Activated CD8-positive, alpha-beta T cell treated with anti-CD3 and anti-CD28 coated beads for 36 hours (primary cell): ENCODE data around the gene IL31. TPM values are rescaled to one million over a fixed set of nuclear protein-coding genes. Genes with fewer than 3 reads are reported as not detected.

Source experiments
- ATAC-seq: fragments of 200-7000 bp; cut with Tn5 transposase; one replicate; pipeline ENCODE4 v1.10.0; 2021; ENCODE audit warnings: mild to moderate bottlenecking, moderate library complexity
- CTCF ChIA-PET: fragments of 350-600 bp; sonication (Branson Sonifier 250); formaldehyde crosslinking; loops from one replicate; lab custom pipeline; 2021; ENCODE audit warnings: antibody characterized with exemption; lab: Charles Lee
- POLR2A ChIA-PET: fragments of 350-600 bp; sonication (Branson Sonifier 250); formaldehyde crosslinking; loops from one replicate; lab custom pipeline; 2021; ENCODE audit warnings: antibody characterized with exemption; lab: Charles Lee
- DNase-seq: peaks from one replicate; pipeline ENCODE4 v3.0.0-alpha.2; 2020
- H3K27ac Mint-ChIP-seq: one replicate; pipeline ENCODE4 v1.8.0; 2021; ENCODE audit warnings: mild to moderate bottlenecking, mixed read lengths
- H3K27me3 Mint-ChIP-seq: one replicate; pipeline ENCODE4 v1.8.0; 2021; ENCODE audit warnings: mixed read lengths
- H3K36me3 Mint-ChIP-seq: one replicate; pipeline ENCODE4 v1.8.0; 2021; ENCODE audit warnings: low read depth, mixed read lengths
- H3K4me1 Mint-ChIP-seq: one replicate; pipeline ENCODE4 v1.8.0; 2021; ENCODE audit warnings: low read depth, mixed read lengths
- H3K4me3 Mint-ChIP-seq: one replicate; pipeline ENCODE4 v1.8.0; 2021; ENCODE audit warnings: mild to moderate bottlenecking, moderate library complexity, mixed read lengths
- H3K9me3 Mint-ChIP-seq: one replicate; pipeline ENCODE4 v1.8.0; 2021; ENCODE audit warnings: mixed read lengths
- intact Hi-C: fragments of 100-400 bp; cut with micrococcal nuclease; formaldehyde crosslinking; loops from one replicate; pipeline ENCODE4 v1.10.0; 2022
- total RNA-seq, 2 experiments: library from RNA; stranded (reverse); gene quantifications; one replicate each; pipeline ENCODE4 v1.2.3, GENCODE V29; 2021
- TF ChIP-seq, protein P1 (sequence below): fragments of 200-600 bp; IDR thresholded peaks from one replicate; pipeline ENCODE4 v1.8.0; 2022; ENCODE audit warnings: antibody characterized with exemption, mild to moderate bottlenecking

Gene IL31
- total RNA-seq, 2 experiments from 2014 or later: not detected

DNA sequence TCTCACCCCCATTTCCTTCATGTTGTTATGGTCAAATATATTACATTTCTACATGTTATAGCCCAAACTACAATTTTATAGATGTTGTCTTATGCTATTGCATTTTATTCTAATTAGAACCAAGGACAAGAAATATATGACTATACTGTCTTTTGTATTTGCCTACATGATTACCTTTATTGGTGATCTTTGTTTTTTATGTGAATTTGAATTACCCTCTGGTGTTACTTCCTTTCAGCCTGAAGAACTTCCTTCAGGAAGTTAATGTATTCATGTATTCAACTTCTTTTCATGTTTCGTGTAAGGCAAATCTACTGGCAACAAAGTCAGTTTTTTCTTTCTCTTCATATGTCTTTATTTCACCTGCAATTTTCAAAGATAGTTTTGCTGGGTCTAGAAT is 20.8 kb upstream of the IL31 start:
- intact Hi-C loops: loop anchor here (5.0 to 10.0 kb wide), 2 partner anchors 38 to 140 kb away; no protein-coding TSS in a partner anchor
- TF ChIP-seq, protein P1, sequence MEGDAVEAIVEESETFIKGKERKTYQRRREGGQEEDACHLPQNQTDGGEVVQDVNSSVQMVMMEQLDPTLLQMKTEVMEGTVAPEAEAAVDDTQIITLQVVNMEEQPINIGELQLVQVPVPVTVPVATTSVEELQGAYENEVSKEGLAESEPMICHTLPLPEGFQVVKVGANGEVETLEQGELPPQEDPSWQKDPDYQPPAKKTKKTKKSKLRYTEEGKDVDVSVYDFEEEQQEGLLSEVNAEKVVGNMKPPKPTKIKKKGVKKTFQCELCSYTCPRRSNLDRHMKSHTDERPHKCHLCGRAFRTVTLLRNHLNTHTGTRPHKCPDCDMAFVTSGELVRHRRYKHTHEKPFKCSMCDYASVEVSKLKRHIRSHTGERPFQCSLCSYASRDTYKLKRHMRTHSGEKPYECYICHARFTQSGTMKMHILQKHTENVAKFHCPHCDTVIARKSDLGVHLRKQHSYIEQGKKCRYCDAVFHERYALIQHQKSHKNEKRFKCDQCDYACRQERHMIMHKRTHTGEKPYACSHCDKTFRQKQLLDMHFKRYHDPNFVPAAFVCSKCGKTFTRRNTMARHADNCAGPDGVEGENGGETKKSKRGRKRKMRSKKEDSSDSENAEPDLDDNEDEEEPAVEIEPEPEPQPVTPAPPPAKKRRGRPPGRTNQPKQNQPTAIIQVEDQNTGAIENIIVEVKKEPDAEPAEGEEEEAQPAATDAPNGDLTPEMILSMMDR: no peak
- no peaks in the 10 kb centered on the region for H3K36me3 Mint-ChIP-seq
- peaks cover 5% of the 10 kb centered on the region for H3K4me1 Mint-ChIP-seq
- no peaks in the 10 kb centered on the region for H3K9me3 Mint-ChIP-seq
- DNase-seq (no peak), ATAC-seq (no peak)
- CTCF ChIA-PET: interaction anchor here (1.2 to 4.9 kb wide), 4 partner anchors 11 to 140 kb away, joined by 3 to 24 read pairs (median 8); partner anchors contain the start of gene LRRC43
- no peak overlapping the region for H3K4me3 Mint-ChIP-seq
- POLR2A ChIA-PET: interaction anchor here (1.2 kb wide), 1 partner anchor 11 kb away, joined by 3 read pairs; no protein-coding TSS in a partner anchor
- H3K27ac Mint-ChIP-seq: no peak overlapping the region
- H3K27me3 Mint-ChIP-seq: peaks cover 9% of the 10 kb centered on the region

GRCh38 chr12:122192441-122192840 is 18.4 kb upstream of the IL31 start:
- TF ChIP-seq, protein P1: no peak
- POLR2A ChIA-PET: no interaction called here
- intact Hi-C loops: loop anchor here (5.0 to 10.0 kb wide), 2 partner anchors 35 to 138 kb away; no protein-coding TSS in a partner anchor

DNA sequence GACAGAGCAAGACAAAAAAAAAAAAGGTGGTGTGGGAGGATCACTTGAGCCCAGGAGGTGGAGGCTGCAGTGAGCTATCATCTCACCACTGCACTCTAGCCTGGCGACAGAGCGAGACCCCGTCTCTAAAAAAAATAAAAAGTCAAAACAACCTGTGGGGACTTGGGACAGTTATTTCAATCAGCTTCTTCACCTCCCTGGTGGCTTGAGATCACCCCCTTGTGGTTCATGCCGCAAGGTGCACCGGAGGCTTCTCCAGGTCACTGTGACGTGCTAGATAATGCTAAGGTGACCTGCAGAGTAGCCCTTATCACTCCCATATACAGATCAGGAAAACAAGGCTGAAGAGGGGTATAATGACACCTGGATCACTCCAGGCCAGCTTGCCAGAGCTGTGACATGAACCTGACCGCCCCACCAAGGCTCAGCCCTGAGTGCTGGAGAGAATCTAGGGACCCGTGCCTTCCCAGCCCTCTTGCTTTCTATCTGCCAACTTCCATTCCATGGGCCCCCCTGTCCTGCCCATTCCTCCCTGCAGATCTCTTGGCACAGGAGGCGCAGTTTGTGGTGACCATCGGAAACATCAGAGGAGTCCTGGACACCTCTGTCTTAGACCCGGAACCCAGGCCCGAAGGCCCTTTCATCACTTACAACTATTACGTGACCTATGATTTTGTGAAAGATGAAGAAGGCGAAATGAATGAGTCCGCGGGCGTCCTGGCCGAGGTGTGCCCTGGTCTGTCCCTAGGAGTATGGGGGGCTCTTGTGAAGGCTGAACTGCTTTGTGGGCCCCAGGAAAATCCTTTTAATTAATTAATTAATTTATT is 17.0 kb upstream of the IL31 start:
- no peaks in the 10 kb centered on the region for H3K36me3 Mint-ChIP-seq
- peaks cover 3% of the 10 kb centered on the region for H3K27me3 Mint-ChIP-seq
- TF ChIP-seq, protein P1: peak; percentile 78
- ChIA-PET CTCF (interaction anchor here (0.7 to 4.9 kb wide), 27 partner anchors 14 to 240 kb away, joined by 3 to 27 read pairs (median 3); partner anchors contain the start of gene DIABLO), POLR2A (interaction anchor here (0.5 kb wide), 1 partner anchor 1232 kb away, joined by 4 read pairs; no protein-coding TSS in a partner anchor)
- no peak overlapping the region for H3K27ac Mint-ChIP-seq
- H3K9me3 Mint-ChIP-seq: no peaks in the 10 kb centered on the region
- ATAC-seq (peak; percentile 98), DNase-seq (peak; percentile 87)
- intact Hi-C loops: loop anchor here (5.0 to 10.0 kb wide), 2 partner anchors 34 to 136 kb away; no protein-coding TSS in a partner anchor
- no peaks in the 10 kb centered on the region for H3K4me1 Mint-ChIP-seq
- no peak overlapping the region for H3K4me3 Mint-ChIP-seq

More at GRCh38 chr12:122192441-122192840, 18.4 kb upstream of the IL31 start:
- ATAC-seq: no peak
- Mint-ChIP-seq H3K4me3 (no peak overlapping the region), H3K36me3 (no peaks in the 10 kb centered on the region), H3K9me3 (no peaks in the 10 kb centered on the region), H3K4me1 (peaks cover 1% of the 10 kb centered on the region), H3K27ac (no peak overlapping the region), H3K27me3 (peaks cover 5% of the 10 kb centered on the region)
- CTCF ChIA-PET: interaction anchor here (1.1 to 4.9 kb wide), 8 partner anchors 13 to 161 kb away, joined by 3 to 24 read pairs (median 12); partner anchors contain the start of gene DIABLO
- no peak for DNase-seq

- Mint-ChIP-seq H3K27ac (no peak overlapping the region), H3K9me3 (no peaks in the 10 kb centered on the region), H3K4me3 (no peak overlapping the region), H3K4me1 (no peaks in the 10 kb centered on the region), H3K27me3 (peaks cover 4% of the 10 kb centered on the region), H3K36me3 (no peaks in the 10 kb centered on the region)
- ATAC-seq (no peak), DNase-seq (no peak)
- CTCF ChIA-PET: interaction anchor here (0.7 to 4.9 kb wide), 13 partner anchors 13 to 199 kb away, joined by 3 to 27 read pairs (median 5); partner anchors contain the start of gene DIABLO
- intact Hi-C loops: loop anchor here (5.0 to 10.0 kb wide), 3 partner anchors 33 to 135 kb away; no protein-coding TSS in a partner anchor
- POLR2A ChIA-PET: no interaction called here
- TF ChIP-seq, protein P1: no peak
Observed at GRCh38 chr12:122189626-122190475, 15.8 kb upstream of the IL31 start.
